NCI-H748 (cell line): ENCODE data around the gene DDX54.

Experiments
- DNase-seq: peaks from one replicate; lab custom pipeline; 2025; ENCODE audit not compliant: unreplicated experiment; lab: John Stamatoyannopoulos, UW

Gene DDX54

GRCh38 chr12:113195598-113195997 is 10.3 kb upstream of the DDX54 start:
- DNase-seq: no peak

GRCh38 chr12:113194971-113195391 is 9.7 kb upstream of the DDX54 start:
- no peak for DNase-seq

GRCh38 chr12:113191227-113191626 is 5.9 kb upstream of the DDX54 start:
- no peak for DNase-seq

- DNase-seq: no peak
These were observed 5.5 kb upstream of the DDX54 start for GRCh38 chr12:113190761-113191160.

GRCh38 chr12:113189361-113189760 is 4.1 kb upstream of the DDX54 start:
- no peak for DNase-seq

GRCh38 chr12:113186666-113187325 is 1.5 kb upstream of the DDX54 start:
- DNase-seq: no peak

- peak; percentile 67 for DNase-seq
These were observed 721 bp upstream of the DDX54 start for GRCh38 chr12:113186033-113186365.

- DNase-seq: peak; percentile 81
These were observed 438 bp downstream of the DDX54 start for GRCh38 chr12:113184900-113185179.

- DNase-seq: peak; percentile 66
These were observed 979 bp downstream of the DDX54 start for GRCh38 chr12:113184098-113184899.

GRCh38 chr12:113183030-113183589 is 2.2 kb downstream of the DDX54 start:
- no peak for DNase-seq

- DNase-seq: no peak
These were observed 3.3 kb downstream of the DDX54 start for GRCh38 chr12:113181975-113182374.

GRCh38 chr12:113180333-113180732 is 4.9 kb downstream of the DDX54 start:
- no peak for DNase-seq

GRCh38 chr12:113179023-113179422 is 6.3 kb downstream of the DDX54 start:
- no peak for DNase-seq

- peak; percentile 47 for DNase-seq
These were observed 10.6 kb downstream of the DDX54 start for GRCh38 chr12:113174461-113175384.

- no peak for DNase-seq
These were observed 12.1 kb downstream of the DDX54 start for GRCh38 chr12:113173081-113173698.

- no peak for DNase-seq
These were observed 13.1 kb downstream of the DDX54 start for GRCh38 chr12:113172185-113172584.

GRCh38 chr12:113171543-113171942 is 13.7 kb downstream of the DDX54 start:
- no peak for DNase-seq

- DNase-seq: no peak
These were observed 14.4 kb downstream of the DDX54 start for GRCh38 chr12:113170926-113171325.

- no peak for DNase-seq
These were observed 14.8 kb downstream of the DDX54 start for GRCh38 chr12:113170457-113170856.

- no peak for DNase-seq
These were observed 15.6 kb downstream of the DDX54 start for GRCh38 chr12:113169697-113170096.

GRCh38 chr12:113167868-113168267 is 17.4 kb downstream of the DDX54 start:
- DNase-seq: no peak
